Erythroblast (primary cell): Measurements from ENCODE around the gene PDIA5.

Source experiments
- GATA1 ChIP-seq: IDR thresholded peaks from 2 replicates; pipeline ENCODE4 v1.6.1; 2011; ENCODE audit warnings: low read depth, mild to moderate bottlenecking, control low read depth, low read length, moderate library complexity
- POLR2A ChIP-seq: IDR thresholded peaks from 2 replicates; pipeline ENCODE4 v1.6.1; 2011; ENCODE audit warnings: mild to moderate bottlenecking, low read length

DNA sequence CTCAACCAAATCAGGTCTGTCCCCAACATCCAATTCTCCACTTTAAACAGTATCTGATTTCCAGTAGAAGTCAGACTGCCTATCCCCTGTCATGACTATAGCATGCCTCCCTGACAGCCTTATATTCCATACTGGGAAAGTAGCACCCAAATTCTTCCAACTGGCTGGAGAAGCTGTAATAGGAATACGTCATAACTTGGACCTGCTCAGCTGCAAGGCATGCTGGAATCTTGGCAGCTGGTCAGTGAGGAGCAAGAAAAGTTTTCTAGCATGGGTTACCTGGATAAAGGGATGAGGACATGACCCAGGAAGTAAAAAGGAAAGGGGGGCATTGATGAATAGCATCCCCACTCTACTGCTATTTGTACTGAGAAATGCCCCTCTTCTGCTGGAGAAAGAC is 48.1 kb upstream of the PDIA5 start:
- TF ChIP-seq POLR2A = no peak
- no peak for TF ChIP-seq GATA1
